K562 (cell line): ENCODE results near the gene CNTN2. TPM values are rescaled to one million over a fixed set of nuclear protein-coding genes. Genes with fewer than 3 reads are reported as not detected.

Experiments used
- ATF6 ChIP-seq: sonication (generic); formaldehyde crosslinking; IDR thresholded peaks from 2 replicates; pipeline ENCODE4 v1.4.0; 2020; ENCODE audit warnings: mild to moderate bottlenecking, missing genetic modification reagents
- ELF1 ChIP-seq: fragments of 200-800 bp; sonication (Bioruptor generic); IDR thresholded peaks from 2 replicates; pipeline ENCODE4 v1.6.1; 2016; ENCODE audit warnings: missing genetic modification characterization, missing compliant biosample characterization
- GTF2E2 ChIP-seq: fragments of 200-800 bp; sonication (Bioruptor generic); IDR thresholded peaks from 2 replicates; pipeline ENCODE4 v1.6.1; 2016; ENCODE audit warnings: missing genetic modification characterization, missing compliant biosample characterization
- MAZ ChIP-seq, 2 experiments: fragments of 450-650 bp in 1 of 2; sonication (generic) in 1 of 2; formaldehyde crosslinking; IDR thresholded peaks in 1 of 2; conservative IDR thresholded peaks in 1 of 2; 2 replicates each; pipeline versions ENCODE4 v1.4.0 to v1.5.0; 2020; ENCODE audit warnings: mild to moderate bottlenecking in 1 of 2, missing genetic modification reagents in 1 of 2
- MXI1 ChIP-seq: IDR thresholded peaks from 2 replicates; pipeline ENCODE4 v1.6.1; 2011; ENCODE audit warnings: low read depth, mild to moderate bottlenecking, improper control_type of control experiment, low read length
- NFIX ChIP-seq: fragments of 250-450 bp; sonication (Bioruptor Pico); IDR thresholded peaks from 2 replicates; pipeline ENCODE4 v1.4.0; 2020; ENCODE audit warnings: low read depth, mild to moderate bottlenecking, moderate library complexity
- NUFIP1 ChIP-seq: fragments of 450-650 bp; IDR thresholded peaks from 2 replicates; pipeline ENCODE4 v1.6.1; 2018; ENCODE audit not compliant: partially characterized antibody
- SAFB ChIP-seq: fragments of 200-400 bp; formaldehyde crosslinking; IDR thresholded peaks from 2 replicates; pipeline ENCODE4 v1.6.1; 2017; ENCODE audit warnings: low read depth, low read length, borderline replicate concordance
- SETDB1 ChIP-seq: IDR thresholded peaks from one replicate; pipeline ENCODE4 v1.6.1; 2012; ENCODE audit warnings: low read length, control low read depth, inconsistent platforms
- TEAD4 ChIP-seq, 2 experiments: sonication (generic) in 1 of 2; formaldehyde crosslinking in 1 of 2; IDR thresholded peaks; 2 replicates each; pipeline versions ENCODE4 v1.6.1 to v1.8.0; 2012 to 2022; ENCODE audit warnings: borderline replicate concordance in 1 of 2, inconsistent platforms in 1 of 2, low read length in 1 of 2, mild to moderate bottlenecking in 1 of 2, missing genetic modification reagents in 1 of 2
- YBX1 ChIP-seq: fragments of 450-650 bp; IDR thresholded peaks from 2 replicates; pipeline ENCODE4 v1.7.1; 2016; ENCODE audit warnings: mild to moderate bottlenecking
- ZNF3 ChIP-seq: fragments of 250-450 bp; sonication (Bioruptor Pico); IDR thresholded peaks from 2 replicates; pipeline ENCODE4 v1.5.0; 2021; ENCODE audit warnings: mild to moderate bottlenecking, moderate library complexity
- polyA plus RNA-seq, 8 experiments: library from polyadenylated mRNA; depleted of rRNA in 4 of 8; stranded (reverse) in 5 of 8; unstranded in 3 of 8; fragments of >200 nt; fragmentation: Nextera tagmentation in 2 of 8; fragmentation: Illumina TruSeq in 1 of 8; extraction: Ambion mirVana in 2 of 8; extraction: Trizol in 1 of 8; gene quantifications; 2 replicates each; pipeline versions ENCODE4 v1.2.1 to v1.2.3, GENCODE V29; 2011 to 2014; ENCODE audit warnings: inconsistent platforms in 1 of 8, missing spikeins in 1 of 8
- total RNA-seq, 7 experiments: library from RNA; depleted of rRNA in 6 of 7; stranded (reverse); fragments of >200 nt in 6 of 7; fragmentation: Illumina TruSeq in 2 of 7; extraction: Trizol in 2 of 7; gene quantifications; 2 replicates each; pipeline versions ENCODE4 v1.2.1 to v1.2.3, GENCODE V29; 2011 to 2021; ENCODE audit warnings: low replicate concordance in 1 of 7

The CNTN2 gene
- total and polyA plus RNA-seq, 9 of the 15 experiments (the other 6 are each of a cell fraction or from before 2014, with no cell fraction given): not detected

GRCh38 chr1:205071028-205071409 lies 28.0 kb downstream of the CNTN2 start (continued):
- no peak for TF ChIP-seq TEAD4 (IDR thresholded peaks at IDR 0.05; ENCODE audit: low read length)
- no peak for TF ChIP-seq TEAD4 (CRISPR knock-in tag; IDR thresholded peaks at IDR 0.05; ENCODE audit: borderline replicate concordance)
- no peak for TF ChIP-seq MAZ (CRISPR knock-in tag; conservative IDR thresholded peaks at IDR 0.05 in 1 of 2, IDR thresholded peaks at IDR 0.05 in 1 of 2)
- no peak for TF ChIP-seq ELF1 (tag)
- TF ChIP-seq NFIX (CRISPR knock-in tag): no peak
- TF ChIP-seq GTF2E2 (tag): no peak
- TF ChIP-seq ZNF3 (CRISPR knock-in tag): no peak
- no peak for TF ChIP-seq SAFB
- TF ChIP-seq NUFIP1: no peak
- no peak for TF ChIP-seq YBX1
- no peak for TF ChIP-seq MXI1
- no peak for TF ChIP-seq ATF6 (CRISPR knock-in tag)
- TF ChIP-seq SETDB1: no peak
